ENCODE results near the gene SCN2A. TPM values are rescaled to one million over a fixed set of nuclear protein-coding genes. Genes with fewer than 3 reads are reported as not detected.

Gene SCN2A
- total RNA-seq, 1 experiment from 2014 or later: 0.15 TPM

DNA sequence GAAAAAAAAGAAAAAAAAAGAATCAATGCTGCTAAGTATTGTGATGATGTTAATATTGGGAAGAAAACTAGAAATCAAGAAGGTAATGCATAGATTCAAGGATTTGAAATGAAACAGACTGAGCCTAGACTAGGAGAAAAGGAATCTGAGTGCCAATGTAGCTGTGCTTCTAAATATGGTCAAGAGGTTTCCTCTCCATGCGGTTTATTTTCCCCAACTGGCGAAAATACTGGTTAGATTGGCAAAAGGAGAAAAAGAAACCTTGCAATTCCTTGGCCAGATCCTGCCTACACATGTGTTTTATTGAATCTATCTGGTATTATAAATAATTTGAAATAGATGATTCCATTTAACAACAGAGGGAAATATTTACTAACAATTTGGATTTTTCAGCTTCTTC is 41.0 kb upstream of the SCN2A start:
- TF ChIP-seq EZH2 (IDR thresholded peaks at IDR 0.05; ENCODE audit: low read depth): no peak
- TF ChIP-seq, protein P1, sequence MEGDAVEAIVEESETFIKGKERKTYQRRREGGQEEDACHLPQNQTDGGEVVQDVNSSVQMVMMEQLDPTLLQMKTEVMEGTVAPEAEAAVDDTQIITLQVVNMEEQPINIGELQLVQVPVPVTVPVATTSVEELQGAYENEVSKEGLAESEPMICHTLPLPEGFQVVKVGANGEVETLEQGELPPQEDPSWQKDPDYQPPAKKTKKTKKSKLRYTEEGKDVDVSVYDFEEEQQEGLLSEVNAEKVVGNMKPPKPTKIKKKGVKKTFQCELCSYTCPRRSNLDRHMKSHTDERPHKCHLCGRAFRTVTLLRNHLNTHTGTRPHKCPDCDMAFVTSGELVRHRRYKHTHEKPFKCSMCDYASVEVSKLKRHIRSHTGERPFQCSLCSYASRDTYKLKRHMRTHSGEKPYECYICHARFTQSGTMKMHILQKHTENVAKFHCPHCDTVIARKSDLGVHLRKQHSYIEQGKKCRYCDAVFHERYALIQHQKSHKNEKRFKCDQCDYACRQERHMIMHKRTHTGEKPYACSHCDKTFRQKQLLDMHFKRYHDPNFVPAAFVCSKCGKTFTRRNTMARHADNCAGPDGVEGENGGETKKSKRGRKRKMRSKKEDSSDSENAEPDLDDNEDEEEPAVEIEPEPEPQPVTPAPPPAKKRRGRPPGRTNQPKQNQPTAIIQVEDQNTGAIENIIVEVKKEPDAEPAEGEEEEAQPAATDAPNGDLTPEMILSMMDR (conservative IDR thresholded peaks at IDR 0.05): no peak
- Histone ChIP-seq H3K9me2 (ENCODE audit: insufficient read depth) (no peaks in the 10 kb centered on the region), H3K4me2 (no peak overlapping the region), H4K20me1 (ENCODE audit: insufficient read depth) (no peaks in the 10 kb centered on the region), H2AFZ (no peak overlapping the region), H3K4me3 (no peak overlapping the region), H3F3A (ENCODE audit: insufficient read depth, low read depth) (no peaks in the 10 kb centered on the region), H3K9me3 (ENCODE audit: insufficient read depth, low read depth) (no peaks in the 10 kb centered on the region), H3K27me3 (ENCODE audit: insufficient read depth, low read depth) (no peaks in the 10 kb centered on the region), H3K4me1 (replicated peaks; ENCODE audit: insufficient read depth) (no peaks in the 10 kb centered on the region), H3K27ac (no peak overlapping the region), H3K79me2 (ENCODE audit: low read depth) (no peaks in the 10 kb centered on the region), H3K36me3 (ENCODE audit: low read depth) (no peaks in the 10 kb centered on the region)
- ChIA-PET CTCF (no interaction called here), POLR2A (ENCODE audit: unreplicated experiment) (no interaction called here)
- intact Hi-C loops (cut with micrococcal nuclease; ENCODE audit: unreplicated experiment): no loop called here
- no peak for DNase-seq
- no TSS peak for BruUV-seq (replicated peaks)

DNA sequence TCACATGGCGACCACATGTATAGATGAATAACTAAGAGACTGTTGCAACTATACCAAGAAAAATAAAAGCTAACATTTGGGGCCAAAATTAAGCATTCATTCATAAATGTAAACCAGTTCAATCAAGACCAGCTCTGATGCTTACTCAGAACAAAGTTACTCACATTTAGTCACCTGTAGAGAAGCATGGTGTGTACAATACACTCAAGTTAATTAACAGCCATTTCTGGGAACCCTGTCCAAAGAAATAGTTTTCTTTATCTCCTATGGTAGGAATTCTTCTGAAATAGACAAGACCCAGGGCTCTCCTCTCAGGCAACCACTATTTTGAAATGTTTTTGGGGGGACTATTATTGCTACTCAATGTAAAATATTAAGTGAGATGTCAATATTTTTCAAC is 37.0 kb upstream of the SCN2A start:
- no peaks in the 10 kb centered on the region for H3K4me1 ChIP-seq (replicated peaks; ENCODE audit: insufficient read depth)
- ChIA-PET CTCF (interaction anchor here (0.6 kb wide), 2 partner anchors 18 to 591 kb away, joined by 3 to 6 read pairs; no protein-coding TSS in a partner anchor), POLR2A (ENCODE audit: unreplicated experiment) (interaction anchor here (0.8 kb wide), 1 partner anchor 369 kb away, joined by 4 read pairs; no protein-coding TSS in a partner anchor)
- no peak overlapping the region for H3K27ac ChIP-seq
- H3K9me3 ChIP-seq (ENCODE audit: insufficient read depth, low read depth): no peaks in the 10 kb centered on the region
- intact Hi-C loops (cut with micrococcal nuclease; ENCODE audit: unreplicated experiment): loop anchor here (5.0 kb wide), 1 partner anchor 465 kb away; no protein-coding TSS in a partner anchor
- no peaks in the 10 kb centered on the region for H3F3A ChIP-seq (ENCODE audit: insufficient read depth, low read depth)
- TF ChIP-seq, protein P1 (conservative IDR thresholded peaks at IDR 0.05): no peak
- TF ChIP-seq EZH2 (IDR thresholded peaks at IDR 0.05; ENCODE audit: low read depth): no peak
- no peak overlapping the region for H3K4me3 ChIP-seq
- no peaks in the 10 kb centered on the region for H3K27me3 ChIP-seq (ENCODE audit: insufficient read depth, low read depth)
- BruUV-seq (replicated peaks): no TSS peak
- no peak overlapping the region for H2AFZ ChIP-seq
- no peaks in the 10 kb centered on the region for H3K9me2 ChIP-seq (ENCODE audit: insufficient read depth)
- no peaks in the 10 kb centered on the region for H4K20me1 ChIP-seq (ENCODE audit: insufficient read depth)
- no peaks in the 10 kb centered on the region for H3K36me3 ChIP-seq (ENCODE audit: low read depth)
- no peaks in the 10 kb centered on the region for H3K79me2 ChIP-seq (ENCODE audit: low read depth)
- no peak for DNase-seq
- H3K4me2 ChIP-seq: no peak overlapping the region

GRCh38 chr2:165203689-165204559 is 35.3 kb upstream of the SCN2A start, which contains the start of gene SCN3A:
Gene SCN3A, minus strand, starts transcription at chr2:165204050. Its CDS starts 27,656 bp downstream, at chr2:165176394.
- H3K79me2 ChIP-seq (ENCODE audit: low read depth): no peaks in the 10 kb centered on the region
- H3K4me2 ChIP-seq: no peak within 1 kb of the TSS
- H3K27ac ChIP-seq: no peak within 1 kb of the TSS
- no peak within 1 kb of the TSS for H3K4me3 ChIP-seq
- H3K36me3 ChIP-seq (ENCODE audit: low read depth): no peaks in the 10 kb centered on the region
- no peaks in the 10 kb centered on the region for H3K27me3 ChIP-seq (ENCODE audit: insufficient read depth, low read depth)
- CTCF ChIA-PET: interaction anchor here (0.6 to 1.6 kb wide), 15 partner anchors 10 to 670 kb away, joined by 3 to 12 read pairs (median 6); no protein-coding TSS in a partner anchor
- BruUV-seq (replicated peaks): no TSS peak
- no peaks in the 10 kb centered on the region for H3K4me1 ChIP-seq (replicated peaks; ENCODE audit: insufficient read depth)
- no peaks in the 10 kb centered on the region for H3F3A ChIP-seq (ENCODE audit: insufficient read depth, low read depth)
- H3K9me3 ChIP-seq (ENCODE audit: insufficient read depth, low read depth): no peaks in the 10 kb centered on the region
- intact Hi-C loops (cut with micrococcal nuclease; ENCODE audit: unreplicated experiment): loop anchor here (1.0 to 5.0 kb wide), 2 partner anchors 187 to 467 kb away; no protein-coding TSS in a partner anchor
- H3K9me2 ChIP-seq (ENCODE audit: insufficient read depth): no peaks in the 10 kb centered on the region
- H4K20me1 ChIP-seq (ENCODE audit: insufficient read depth): no peaks in the 10 kb centered on the region
- TF ChIP-seq EZH2 (IDR thresholded peaks at IDR 0.05; ENCODE audit: low read depth): no peak
- TF ChIP-seq, protein P1 (conservative IDR thresholded peaks at IDR 0.05): peak; percentile 66
- H2AFZ ChIP-seq: no peak within 1 kb of the TSS
- DNase-seq: peak in 1 of 2 experiments; percentile 10
- POLR2A ChIA-PET (ENCODE audit: unreplicated experiment): interaction anchor here (0.7 kb wide), 1 partner anchor 211 kb away, joined by 5 read pairs; no protein-coding TSS in a partner anchor
